NCI-H1417 treated with DMSO at 0.1 percent for 48 hours (cell line): ENCODE results near the gene NCAM2.

Source experiments
- DNase-seq: peaks from one replicate; lab custom pipeline; 2025; lab: John Stamatoyannopoulos, UW

NCAM2 gene

DNA sequence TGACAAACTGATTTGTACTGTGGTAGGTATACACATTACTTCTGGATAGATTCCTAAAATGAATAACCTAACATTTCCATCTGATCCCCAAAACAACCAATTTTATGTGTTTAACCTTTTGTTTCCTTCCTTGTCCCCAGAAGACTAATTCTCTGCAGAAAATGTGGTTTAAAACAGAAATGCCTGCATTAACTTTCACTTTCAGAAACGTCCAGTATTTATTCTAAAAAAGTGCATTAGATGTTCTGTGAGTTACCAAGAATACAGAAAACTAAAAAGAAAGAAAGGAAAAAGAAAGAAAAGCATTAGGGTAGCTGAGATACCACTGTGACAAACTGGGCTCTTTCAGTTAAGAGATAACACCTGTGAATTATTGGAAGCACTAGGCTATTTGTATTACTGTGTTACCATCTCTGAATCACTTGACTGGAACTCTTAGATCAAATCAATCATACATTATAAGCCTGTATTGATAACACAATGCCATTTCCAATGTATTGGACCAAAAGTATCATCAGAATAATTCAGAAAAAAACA lies 177.7 kb downstream of the NCAM2 start:
- DNase-seq: no peak

DNA sequence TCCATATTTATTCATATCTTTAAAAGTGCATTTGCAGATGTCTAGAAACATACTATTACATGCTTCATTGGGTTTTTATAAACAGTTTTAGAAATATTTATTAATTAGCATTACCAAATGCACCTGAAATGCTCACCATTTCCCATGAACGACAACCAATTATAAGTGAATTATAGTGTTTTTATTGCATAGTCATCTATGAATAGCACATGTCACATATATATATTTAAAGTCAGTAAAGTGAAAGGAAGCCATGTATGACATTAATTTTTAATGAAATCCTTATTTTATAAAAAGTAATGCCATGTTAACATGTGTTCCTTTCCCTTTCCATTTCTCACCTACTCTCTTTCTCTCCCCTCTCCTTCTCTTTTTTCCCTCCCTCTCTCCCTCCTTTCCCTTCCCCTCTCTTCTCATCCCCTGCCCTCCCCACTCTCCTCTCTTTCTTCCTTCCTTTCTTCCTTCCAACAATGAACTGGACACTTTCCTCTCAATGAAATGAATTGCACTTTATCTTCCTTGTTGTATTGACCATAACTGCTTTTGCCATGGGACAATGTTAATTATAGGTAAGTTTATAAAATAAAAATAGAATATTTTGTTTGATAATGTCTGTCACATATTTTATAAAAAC lies 179.3 kb downstream of the NCAM2 start:
- no peak for DNase-seq

DNA sequence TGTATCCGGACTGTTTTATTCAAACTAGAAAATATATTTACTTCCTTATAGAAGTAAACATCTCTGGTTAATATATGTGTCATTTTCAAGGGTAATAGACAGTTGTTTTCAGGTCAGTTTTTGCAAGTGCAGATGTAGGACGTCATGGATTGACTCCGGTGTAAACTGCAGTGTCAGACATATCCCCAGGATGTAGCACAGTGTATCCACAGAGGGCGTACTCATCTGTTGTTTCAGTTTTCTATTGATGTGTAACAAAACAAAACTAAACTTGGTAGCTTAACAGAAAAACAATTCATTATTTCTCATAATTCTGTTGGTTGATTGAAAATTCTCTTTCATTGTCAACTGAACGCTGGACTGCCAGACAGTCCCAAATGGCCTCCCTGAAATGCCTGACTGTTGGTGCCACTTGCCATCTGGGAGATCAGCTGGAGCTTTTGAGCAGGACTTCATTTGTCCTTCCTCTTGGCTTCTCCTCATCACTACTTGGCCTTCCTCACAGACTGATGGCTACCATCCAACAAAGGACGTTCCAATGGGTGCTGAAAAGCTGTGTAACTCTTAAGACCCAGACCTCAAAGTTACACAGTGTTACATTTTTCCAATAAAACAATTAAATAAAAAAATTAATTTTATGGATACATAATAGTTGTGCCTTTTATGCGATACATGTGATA lies 181.6 kb downstream of the NCAM2 start:
- no peak for DNase-seq

DNA sequence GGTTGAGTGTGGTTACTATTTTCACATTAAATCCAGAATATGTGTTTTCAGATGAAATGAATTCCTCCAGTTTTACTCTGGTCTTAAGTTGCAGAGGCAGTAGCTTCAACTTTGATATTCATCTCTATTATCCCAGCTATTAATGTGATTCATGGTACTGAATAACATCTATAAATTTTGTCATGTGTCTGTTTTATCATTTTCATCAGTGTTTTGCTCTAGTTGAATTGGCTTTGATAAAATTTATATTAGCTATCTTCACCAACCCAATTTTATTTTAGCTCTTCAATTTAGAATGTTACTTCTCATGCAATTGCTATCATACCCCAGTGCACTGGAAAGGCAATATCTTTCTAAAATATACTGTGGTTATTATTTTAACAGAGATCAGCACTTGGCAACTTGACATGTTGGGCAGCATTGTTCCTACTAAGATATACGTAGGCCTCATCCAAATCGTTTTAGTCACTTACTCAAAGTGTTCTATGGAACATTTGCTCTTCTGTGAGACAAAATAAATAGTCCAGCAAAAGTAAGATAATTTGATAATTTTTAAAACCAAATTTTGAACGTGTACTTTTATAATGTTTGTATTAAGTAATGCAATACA lies 184.3 kb downstream of the NCAM2 start:
- DNase-seq: no peak

DNA sequence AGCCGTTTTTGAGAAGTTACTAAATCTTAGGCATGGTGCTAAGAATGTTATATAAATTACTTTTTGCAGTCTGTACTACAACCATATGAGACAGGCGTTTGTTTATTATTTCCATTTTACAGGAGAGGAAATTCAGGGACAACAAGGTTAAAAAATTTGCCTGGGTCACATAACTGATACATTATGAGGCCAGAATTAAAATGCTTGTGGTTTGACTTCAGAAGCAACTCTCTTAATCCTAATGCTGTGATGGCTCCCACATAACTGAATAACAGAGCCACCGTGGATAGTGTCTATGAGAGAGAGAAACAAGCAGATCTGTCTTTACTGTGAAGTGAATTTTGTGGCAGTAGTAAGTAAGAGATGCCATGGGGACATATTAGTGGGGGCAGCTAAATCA lies 184.9 kb downstream of the NCAM2 start:
- no peak for DNase-seq

DNA sequence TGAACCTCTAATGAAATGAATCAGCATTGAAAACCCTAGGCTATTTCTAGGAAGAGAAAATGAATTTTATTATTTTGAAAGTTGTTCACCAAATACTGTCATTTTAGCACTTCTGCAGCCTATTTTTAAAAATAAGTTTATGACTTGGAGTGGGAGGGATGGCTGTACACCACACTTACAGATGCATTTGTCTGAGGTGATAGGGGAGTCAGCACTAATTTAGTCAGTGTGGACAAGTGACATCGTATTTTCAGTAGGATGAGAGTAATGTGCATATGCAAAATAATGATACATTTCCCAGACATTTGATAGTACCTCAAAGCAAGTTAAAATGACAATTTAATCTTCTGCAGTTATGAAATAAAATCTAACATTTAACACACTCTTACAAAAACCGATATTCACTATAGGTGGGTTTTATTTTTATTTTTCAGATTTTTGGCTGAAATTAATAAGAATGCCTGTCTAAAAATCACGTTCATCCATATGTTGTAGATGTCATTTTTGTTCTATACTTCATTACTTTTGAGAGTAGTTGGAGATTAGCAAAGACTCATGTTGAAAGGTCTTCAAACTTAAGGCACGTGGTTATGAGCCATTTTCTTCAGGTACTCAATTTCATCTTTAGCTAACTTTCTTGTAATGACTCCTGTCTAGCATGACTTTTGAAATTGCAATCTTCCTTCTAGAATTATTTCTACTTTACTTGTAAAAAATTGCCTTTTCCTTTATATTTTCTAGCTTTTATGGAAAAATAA lies 186.7 kb downstream of the NCAM2 start:
- no peak for DNase-seq

DNA sequence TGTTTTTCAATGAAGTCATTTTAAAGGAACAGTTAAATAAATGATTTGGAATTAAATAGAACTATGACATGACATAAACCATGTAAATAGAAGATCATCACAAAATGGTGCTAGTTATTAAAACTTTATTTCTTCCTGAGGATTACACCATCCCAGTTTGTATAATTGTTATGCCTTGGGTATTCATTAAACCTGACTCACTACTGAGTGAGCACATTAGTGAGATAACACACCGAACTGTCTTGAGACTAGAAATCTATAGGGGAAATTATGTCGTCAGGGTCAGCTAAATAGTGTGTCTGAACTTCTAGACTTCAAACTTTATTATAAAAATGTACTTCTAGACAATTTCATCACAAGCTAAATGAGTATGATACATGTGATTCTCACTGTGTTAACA lies 189.4 kb downstream of the NCAM2 start:
- DNase-seq: no peak

DNA sequence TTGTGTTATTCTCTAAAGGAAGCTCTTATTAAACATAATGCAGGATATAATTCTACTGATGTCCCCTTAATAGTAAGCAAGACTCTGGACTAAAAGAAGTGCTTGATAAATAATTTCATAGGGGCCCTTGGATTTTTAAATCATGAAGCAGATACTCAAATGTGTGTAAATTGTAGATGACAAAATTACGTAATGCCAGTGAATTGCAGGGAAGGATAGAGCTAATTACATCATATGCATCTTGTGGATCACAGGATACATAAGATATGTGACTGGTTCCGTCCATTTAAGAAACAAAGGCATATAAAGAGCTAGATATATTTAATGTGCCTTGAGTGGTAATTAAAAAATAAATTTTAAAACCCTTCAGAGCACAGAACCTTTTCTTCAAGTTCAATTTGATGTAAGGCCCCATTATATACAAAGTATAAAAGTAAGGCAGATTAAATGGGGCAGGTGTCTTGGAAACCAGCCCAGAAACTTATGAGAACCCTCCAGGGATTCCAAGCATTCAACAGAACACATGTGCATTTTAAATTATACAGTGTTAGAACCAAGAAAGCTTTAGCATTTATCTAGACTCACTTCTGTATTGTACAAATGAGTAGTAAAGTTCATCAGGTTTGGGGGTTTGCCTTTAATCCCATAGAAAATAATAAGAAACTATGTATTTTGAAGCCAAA lies 190.4 kb downstream of the NCAM2 start:
- DNase-seq: no peak

DNA sequence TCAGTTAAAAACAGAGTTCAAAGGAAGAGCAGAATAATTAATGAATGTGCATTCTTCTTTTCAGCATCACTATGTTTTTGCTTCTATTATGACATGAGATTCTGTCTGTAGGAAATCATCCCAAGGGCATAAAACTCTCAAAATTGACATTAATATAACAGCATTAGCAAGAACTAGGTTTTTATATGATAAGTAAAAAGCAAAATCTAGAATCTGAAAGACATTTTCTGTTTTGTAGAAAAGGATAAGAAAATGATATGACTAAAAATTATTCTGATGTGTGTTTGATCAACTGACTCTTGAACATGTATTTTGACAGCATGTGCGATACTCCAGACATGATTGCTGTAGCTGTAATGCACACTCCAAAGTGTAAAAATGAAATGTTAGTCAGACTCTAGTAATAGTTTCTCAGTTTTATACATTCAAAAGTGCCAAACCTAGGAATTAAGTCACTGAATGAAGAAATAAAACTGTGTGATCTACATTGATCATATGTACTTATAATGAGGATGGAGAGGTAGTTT lies 197.3 kb downstream of the NCAM2 start:
- no peak for DNase-seq

DNA sequence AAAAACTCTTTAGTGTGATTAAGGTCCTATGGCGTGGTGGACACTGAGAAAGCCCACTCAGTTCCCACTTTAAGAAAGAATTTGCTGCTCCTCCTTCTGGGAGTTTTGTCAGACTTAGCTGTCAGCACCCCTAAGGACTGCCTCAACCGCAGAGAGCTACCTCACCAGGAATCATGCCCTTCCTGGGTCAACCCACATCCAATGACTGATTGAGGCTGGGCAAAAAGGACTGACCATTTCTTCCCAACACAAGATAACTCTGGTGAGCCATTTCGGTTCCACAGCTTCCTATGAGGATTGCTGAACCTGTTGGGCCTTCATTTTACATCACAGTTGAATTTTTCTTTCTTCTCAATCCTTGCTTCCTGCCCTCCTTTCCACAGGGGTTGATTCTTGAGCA lies 197.9 kb downstream of the NCAM2 start:
- no peak for DNase-seq

DNA sequence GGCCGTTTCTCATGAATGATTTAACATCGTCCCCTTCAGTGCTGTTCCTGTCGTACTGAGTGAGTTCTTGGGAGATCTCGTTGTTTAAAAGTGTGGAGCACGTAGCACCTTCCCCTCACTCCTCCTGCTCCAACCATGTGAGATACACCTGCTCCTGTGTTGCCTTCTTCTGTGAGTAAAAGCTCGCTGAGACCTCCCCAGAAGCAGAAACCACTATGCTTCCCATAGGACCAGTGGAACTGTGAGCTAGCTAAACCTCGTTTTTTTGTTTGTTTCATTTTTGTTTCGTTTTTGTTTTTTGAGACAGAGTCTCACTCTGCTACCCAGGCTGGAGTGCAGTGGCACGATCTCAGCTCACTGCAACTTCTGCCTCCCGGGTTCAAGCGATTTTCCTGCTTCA lies 198.6 kb downstream of the NCAM2 start:
- no peak for DNase-seq

DNA sequence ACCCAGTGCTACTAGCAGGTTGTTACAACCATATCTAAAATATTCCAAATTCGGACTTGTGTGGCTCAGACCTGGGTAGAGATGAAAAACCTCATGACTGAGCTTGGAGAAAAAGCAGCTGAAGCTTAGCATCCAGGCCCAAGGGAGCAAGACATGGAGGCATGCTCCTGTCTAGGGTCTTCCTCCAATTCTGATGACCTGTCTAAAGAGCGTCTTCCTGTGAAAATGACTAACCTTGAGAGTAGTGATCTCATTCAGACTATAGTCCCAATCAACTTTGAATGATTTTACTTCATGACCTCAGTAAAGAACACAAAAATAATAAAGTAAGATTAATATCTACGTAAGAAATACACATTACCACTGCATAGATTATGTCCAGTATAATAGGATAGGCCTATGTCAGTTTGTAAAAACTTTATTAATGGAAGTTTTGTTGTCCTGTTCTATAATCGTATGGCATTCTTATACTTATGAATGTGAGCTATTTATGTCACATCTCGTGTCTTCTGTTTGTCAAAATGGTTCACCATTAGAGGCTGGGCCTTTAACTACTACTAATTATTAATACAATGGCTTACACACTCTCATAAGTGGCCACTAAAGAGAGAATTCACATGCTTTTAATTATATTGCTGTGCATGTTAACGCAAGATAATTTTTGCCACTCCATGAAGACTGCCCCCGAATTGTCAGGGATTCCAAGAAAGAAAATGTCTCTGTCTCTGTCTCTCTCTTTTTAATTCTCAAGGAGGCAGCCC lies 201.3 kb downstream of the NCAM2 start:
- DNase-seq: no peak

DNA sequence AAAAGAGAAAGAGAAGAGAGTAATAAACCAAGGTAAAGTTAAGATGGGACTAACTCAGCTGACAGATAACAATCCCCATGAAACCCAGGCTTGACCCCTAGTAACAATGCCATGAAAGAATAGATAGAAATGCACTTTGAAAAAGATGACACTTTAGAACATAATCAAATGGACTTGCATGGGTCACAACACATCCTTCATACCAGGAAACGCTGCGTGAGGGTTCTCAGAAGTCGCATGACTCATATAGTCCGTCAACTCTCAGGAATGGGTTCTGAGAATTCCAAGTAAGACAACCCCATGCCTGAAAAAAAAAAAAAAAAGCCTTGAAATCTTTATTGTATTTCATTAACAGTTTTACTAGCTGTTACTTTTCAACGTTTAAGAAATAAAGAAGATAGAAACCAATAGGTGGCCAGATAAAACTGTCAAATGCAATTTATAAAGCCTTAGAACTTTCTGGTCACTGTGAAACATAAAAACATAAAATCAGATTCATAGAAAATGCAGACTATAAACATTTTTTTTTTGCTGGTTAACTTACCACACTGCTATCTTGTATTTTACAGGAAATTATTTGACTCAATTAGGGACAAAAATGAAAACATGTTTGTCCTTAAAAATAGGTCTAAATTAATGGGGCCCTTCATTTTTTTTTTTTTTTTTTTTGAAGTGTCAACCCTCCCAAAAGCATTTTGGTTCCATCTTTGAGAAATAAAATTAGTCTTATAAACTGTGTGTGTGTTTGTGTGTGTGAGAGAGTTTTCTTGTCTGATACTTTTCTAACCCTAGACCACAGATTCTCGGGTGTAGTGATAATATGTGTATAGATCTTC lies 202.1 kb downstream of the NCAM2 start:
- DNase-seq: no peak

DNA sequence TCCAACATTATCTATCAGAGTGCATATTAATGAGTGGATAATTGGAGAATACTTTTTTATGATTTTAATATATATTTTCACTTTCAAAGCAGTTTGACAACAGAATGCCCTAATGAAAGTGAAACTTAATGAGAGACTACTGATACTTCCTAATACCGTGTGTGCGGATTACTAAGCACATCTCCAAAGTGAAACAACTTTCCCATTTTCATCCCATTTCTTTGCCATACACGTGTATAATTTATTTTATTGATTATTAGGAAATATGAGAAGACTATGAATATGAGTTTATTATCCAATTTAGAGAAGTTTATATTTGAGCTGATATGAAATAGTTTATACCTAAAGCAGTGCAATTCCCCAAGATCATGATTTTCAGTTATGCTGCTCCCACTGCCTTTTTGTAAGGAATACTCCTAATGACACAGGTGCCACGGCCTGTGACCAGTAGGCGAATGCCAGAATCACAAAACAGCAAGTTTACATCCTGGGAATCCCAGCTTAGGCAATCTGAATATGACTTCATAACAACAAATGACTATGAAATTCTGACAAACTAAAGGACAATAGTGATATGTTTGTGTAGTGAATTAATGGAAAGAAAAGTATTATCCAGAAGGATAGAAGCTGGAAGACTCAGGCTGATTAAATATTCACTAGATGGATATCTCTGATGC lies 202.9 kb downstream of the NCAM2 start:
- no peak for DNase-seq

DNA sequence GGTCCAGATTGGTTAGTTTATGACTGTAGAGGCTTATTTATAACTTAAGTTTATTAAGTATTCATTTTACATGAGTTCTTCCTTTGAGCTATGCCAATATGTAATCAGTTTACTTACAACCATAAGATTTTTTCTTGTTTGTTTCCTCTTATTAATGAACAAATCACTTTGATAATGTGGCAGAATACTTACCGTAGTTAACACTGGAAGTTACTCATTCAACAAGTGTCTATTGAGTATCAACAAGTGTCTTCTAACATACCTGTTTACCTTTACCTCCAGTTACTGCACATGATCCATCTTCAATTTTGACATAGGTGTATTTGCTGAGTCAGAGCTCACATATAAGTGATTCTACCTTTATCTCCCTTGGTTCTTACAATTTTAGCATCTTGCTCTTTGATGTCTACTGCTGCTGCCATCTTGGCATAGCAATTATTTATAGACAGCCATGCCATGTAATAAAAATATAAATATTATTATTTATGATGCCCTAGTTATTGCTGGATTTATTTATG lies 205.7 kb downstream of the NCAM2 start:
- DNase-seq: no peak

DNA sequence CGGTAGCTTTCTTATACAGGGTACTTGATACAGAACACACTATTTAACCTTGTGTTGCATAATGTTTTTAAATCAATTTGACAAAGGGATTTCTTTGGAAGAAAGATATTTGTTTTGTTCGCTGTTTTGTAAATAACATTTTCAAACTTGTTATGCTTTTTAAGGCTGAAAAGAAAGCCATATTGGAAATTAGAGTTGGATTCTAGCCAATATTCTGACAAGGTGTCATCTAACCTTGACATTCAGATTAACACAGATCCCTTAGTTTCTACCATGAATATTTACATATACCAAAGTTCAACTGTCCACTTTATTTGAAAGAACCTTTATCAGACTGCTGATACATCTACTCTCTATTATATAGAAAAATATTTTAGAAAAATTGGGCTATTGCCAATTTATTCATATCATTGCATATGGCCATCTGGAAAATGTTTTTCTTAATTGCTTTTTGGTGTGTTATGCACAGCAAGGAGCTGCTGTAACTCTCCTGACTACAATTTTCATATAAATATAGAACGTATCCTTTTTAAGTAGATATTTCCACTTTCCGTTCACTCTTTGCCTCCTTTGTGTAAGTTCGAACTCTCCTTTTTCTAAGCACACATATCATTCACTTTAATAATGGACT lies 206.3 kb downstream of the NCAM2 start:
- DNase-seq: no peak

DNA sequence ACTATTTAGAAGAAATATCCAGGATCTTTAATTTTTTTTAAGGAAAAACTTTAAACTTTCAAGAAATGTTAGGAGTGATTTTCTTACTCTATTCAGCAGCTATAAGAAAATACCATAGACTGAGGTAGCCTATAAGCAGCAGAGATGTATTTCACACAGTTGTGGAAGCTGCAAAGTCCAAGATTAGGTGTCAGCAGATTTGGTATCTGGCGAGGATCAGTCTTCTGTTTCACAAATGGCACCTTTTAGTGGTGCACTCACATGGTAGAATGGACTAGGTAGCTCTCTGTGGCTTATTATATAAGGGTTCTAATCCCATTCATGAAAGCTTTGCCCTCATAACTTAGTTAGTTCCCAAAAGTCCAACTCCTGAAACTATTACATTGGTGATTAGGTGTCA lies 207.4 kb downstream of the NCAM2 start:
- DNase-seq: no peak

DNA sequence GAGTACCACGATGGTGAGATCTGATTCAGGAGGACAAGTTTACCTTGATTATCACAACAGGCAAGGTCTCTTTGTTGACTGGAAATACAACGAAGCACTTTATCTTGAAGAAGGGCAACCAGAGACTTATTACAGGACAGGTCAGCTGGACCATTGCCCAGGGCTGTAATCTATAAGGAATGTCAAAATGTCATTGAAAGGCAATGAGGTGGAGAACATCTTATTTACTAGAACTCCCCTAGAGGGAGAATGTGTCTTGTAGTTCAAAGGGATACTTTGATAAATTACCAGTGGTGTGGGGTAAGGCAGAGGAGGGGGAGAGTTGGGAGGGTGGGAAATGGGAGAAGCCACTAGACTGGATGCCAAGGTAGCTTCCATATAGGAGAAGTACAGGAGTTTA lies 212.3 kb downstream of the NCAM2 start:
- DNase-seq: no peak

DNA sequence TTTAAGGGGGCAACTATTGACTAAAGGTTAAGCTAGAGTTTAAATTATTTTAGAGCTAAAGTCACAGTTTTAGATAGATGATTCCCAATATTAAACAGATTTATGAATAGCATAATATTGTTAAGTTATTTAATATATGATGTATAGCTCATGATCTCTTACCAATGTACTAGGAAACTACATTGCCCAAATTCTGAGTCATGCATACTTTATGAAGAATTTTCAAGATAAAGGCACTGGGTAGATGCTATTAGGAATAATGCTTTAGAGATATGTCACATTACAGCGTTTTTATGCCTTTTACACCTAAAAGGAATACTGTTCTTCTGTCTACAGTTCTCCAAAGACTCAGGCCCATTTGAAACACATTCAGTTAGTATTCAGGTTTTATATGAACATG lies 215.1 kb downstream of the NCAM2 start:
- no peak for DNase-seq
